Fibroblast of lung (primary cell): ENCODE measurements around the gene TMCO5A.

Source experiments
- EZH2 ChIP-seq: IDR thresholded peaks from 2 replicates; pipeline ENCODE4 v1.5.1; 2012; ENCODE audit warnings: low read length, control low read depth, mild to moderate bottlenecking; ENCODE audit errors: missing control alignments
- TF ChIP-seq, protein P1 (sequence below), 2 donors: IDR thresholded peaks in 1 of 2; conservative IDR thresholded peaks in 1 of 2; 1 replicate in 1 of 2; 2 replicates in 1 of 2; pipeline ENCODE4 v1.5.1; 2011 to 2012; ENCODE audit warnings: low read length in 2 of 2, control low read depth in 1 of 2, inconsistent platforms in 1 of 2, low read depth in 1 of 2, mild to moderate bottlenecking in 1 of 2

DNA sequence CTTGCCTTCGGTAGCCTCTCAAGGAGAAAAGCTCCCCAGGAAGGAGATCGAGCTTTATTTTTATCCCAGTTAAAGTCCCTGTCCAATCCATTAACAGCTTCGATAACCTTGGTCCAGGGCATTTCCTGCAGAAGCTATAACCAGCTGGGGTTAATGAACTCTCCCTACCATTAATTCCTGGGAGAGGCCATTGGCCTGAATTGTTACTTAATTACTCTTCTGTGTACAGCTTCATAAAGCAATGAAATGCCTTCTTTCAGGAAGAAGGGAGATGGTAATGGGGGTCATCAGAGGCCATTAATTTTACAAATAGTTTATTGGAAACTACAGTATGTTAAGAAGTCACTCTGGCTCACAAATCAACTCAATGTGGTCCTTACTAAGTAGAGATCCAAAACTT is 1.9 kb upstream of the TMCO5A start:
- TF ChIP-seq, protein P1, sequence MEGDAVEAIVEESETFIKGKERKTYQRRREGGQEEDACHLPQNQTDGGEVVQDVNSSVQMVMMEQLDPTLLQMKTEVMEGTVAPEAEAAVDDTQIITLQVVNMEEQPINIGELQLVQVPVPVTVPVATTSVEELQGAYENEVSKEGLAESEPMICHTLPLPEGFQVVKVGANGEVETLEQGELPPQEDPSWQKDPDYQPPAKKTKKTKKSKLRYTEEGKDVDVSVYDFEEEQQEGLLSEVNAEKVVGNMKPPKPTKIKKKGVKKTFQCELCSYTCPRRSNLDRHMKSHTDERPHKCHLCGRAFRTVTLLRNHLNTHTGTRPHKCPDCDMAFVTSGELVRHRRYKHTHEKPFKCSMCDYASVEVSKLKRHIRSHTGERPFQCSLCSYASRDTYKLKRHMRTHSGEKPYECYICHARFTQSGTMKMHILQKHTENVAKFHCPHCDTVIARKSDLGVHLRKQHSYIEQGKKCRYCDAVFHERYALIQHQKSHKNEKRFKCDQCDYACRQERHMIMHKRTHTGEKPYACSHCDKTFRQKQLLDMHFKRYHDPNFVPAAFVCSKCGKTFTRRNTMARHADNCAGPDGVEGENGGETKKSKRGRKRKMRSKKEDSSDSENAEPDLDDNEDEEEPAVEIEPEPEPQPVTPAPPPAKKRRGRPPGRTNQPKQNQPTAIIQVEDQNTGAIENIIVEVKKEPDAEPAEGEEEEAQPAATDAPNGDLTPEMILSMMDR (conservative IDR thresholded peaks at IDR 0.05 in 1 of 2, IDR thresholded peaks at IDR 0.05 in 1 of 2; ENCODE audit: low read depth in 1 of 2, low read length in 2 of 2) = no peak
- TF ChIP-seq EZH2 = no peak
